ENCODE measurements around the gene SLC5A10. TPM values are rescaled to one million over a fixed set of nuclear protein-coding genes. Genes with fewer than 3 reads are reported as not detected.

The SLC5A10 gene
- polyA plus RNA-seq, 1 donor (not counting 4 experiments of a cell fraction or from before 2014, with no cell fraction given) = not detected

GRCh38 chr17:19005137-19005773 lies 53.3 kb downstream of the SLC5A10 start:
- no peak for DNase-seq (ENCODE audit: low read depth, low spot score)
- Histone ChIP-seq H4K20me1 (ENCODE audit: control insufficient read depth, extremely low read depth, insufficient read depth, low read length) (peaks cover 5% of the 10 kb centered on the region), H3K36me3 (ENCODE audit: control insufficient read depth in 2 of 2, extremely low read depth in 1 of 2, insufficient read depth in 2 of 2, low read length in 2 of 2) (peaks cover 5 to 19% of the 10 kb centered on the region in 2 experiments), H3K4me2 (ENCODE audit: control insufficient read depth, extremely low read depth, insufficient read depth, low read depth, low read length) (peak overlapping the region; percentile 82), H3K9ac (ENCODE audit: control insufficient read depth, extremely low read depth, insufficient read depth, low read length) (peak overlapping the region; percentile 87), H3K27me3 (ENCODE audit: control insufficient read depth, extremely low read depth, insufficient read depth, low read length) (no peaks in the 10 kb centered on the region), H3K4me1 (ENCODE audit: control insufficient read depth, extremely low read depth, insufficient read depth, low read length) (peaks cover 30% of the 10 kb centered on the region), H3K4me3 (ENCODE audit: control insufficient read depth in 2 of 3, extremely low read depth in 1 of 3, insufficient read depth in 2 of 3, low read depth in 1 of 3, low read length in 3 of 3) (peak overlapping the region; percentile 25 to 65 (median 49)), H3K9me1 (ENCODE audit: control insufficient read depth, extremely low read depth, insufficient read depth, low read length) (no peaks in the 10 kb centered on the region), H3K79me2 (ENCODE audit: control insufficient read depth, insufficient read depth, low read length) (peaks cover 30% of the 10 kb centered on the region), H2AFZ (ENCODE audit: control insufficient read depth, low read length) (peak overlapping the region; percentile 4), H3K9me3 (ENCODE audit: control insufficient read depth, low read depth, low read length) (no peaks in the 10 kb centered on the region), H3K27ac (ENCODE audit: control insufficient read depth, insufficient read depth, low read length) (peak overlapping the region; percentile 89)
- no peak for TF ChIP-seq EZH2 (IDR thresholded peaks at IDR 0.05; ENCODE audit: low read length)
- TF ChIP-seq, protein P1, sequence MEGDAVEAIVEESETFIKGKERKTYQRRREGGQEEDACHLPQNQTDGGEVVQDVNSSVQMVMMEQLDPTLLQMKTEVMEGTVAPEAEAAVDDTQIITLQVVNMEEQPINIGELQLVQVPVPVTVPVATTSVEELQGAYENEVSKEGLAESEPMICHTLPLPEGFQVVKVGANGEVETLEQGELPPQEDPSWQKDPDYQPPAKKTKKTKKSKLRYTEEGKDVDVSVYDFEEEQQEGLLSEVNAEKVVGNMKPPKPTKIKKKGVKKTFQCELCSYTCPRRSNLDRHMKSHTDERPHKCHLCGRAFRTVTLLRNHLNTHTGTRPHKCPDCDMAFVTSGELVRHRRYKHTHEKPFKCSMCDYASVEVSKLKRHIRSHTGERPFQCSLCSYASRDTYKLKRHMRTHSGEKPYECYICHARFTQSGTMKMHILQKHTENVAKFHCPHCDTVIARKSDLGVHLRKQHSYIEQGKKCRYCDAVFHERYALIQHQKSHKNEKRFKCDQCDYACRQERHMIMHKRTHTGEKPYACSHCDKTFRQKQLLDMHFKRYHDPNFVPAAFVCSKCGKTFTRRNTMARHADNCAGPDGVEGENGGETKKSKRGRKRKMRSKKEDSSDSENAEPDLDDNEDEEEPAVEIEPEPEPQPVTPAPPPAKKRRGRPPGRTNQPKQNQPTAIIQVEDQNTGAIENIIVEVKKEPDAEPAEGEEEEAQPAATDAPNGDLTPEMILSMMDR (optimal IDR thresholded peaks at IDR 0.05 in 1 of 3, IDR thresholded peaks at IDR 0.05 in 1 of 3, conservative IDR thresholded peaks at IDR 0.05 in 1 of 3; ENCODE audit: extremely low read depth in 1 of 3, insufficient read depth in 2 of 3, low read length in 3 of 3) = no peak
- FAIRE-seq = no peak
- dilution Hi-C loops (cut with MboI; ENCODE audit: extremely low pct_ligation_motif_present, low sequenced_read_pairs) = no loop called here

DNA sequence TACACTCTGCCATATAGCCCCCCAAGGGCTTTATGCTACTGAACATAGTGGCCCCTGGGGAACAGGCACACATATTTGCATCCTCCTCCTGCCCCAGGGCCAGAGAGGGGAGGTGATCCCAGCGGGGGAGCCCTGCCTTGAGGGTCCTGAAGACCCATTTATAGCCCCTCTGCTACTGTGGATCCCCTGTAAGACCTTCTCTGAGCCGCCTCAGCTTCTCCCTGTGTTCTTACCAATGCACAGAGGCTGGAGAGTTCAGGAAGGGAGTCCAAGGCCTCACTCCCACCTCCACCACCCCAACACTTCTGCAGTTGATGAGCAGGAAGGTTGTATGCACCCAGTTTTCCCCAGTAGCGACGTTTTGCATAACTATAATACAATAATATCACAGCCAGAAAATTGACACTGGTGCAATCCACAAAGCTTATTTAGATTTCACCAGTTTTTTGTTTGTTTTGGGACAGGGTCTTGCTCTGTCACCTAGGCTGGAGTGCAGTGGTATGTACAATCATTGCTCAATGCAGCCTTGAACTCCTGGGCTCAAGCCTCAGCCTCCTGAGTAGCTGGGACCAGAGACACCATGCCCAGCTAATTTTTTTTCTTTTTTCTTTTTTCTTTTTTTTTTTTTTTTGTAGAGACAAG lies 53.9 kb downstream of the SLC5A10 start:
- H4K20me1 ChIP-seq (ENCODE audit: control insufficient read depth, extremely low read depth, insufficient read depth, low read length) = peaks cover 5% of the 10 kb centered on the region
- no peak overlapping the region for H3K9ac ChIP-seq (ENCODE audit: control insufficient read depth, extremely low read depth, insufficient read depth, low read length)
- H3K27me3 ChIP-seq (ENCODE audit: control insufficient read depth, extremely low read depth, insufficient read depth, low read length) = no peaks in the 10 kb centered on the region
- H3K4me2 ChIP-seq (ENCODE audit: control insufficient read depth, extremely low read depth, insufficient read depth, low read depth, low read length) = no peak overlapping the region
- H3K27ac ChIP-seq (ENCODE audit: control insufficient read depth, insufficient read depth, low read length) = no peak overlapping the region
- H3K9me1 ChIP-seq (ENCODE audit: control insufficient read depth, extremely low read depth, insufficient read depth, low read length) = no peaks in the 10 kb centered on the region
- FAIRE-seq = no peak
- H3K36me3 ChIP-seq (ENCODE audit: control insufficient read depth in 2 of 2, extremely low read depth in 1 of 2, insufficient read depth in 2 of 2, low read length in 2 of 2) = peaks cover 5 to 19% of the 10 kb centered on the region in 2 experiments
- H3K4me3 ChIP-seq (ENCODE audit: control insufficient read depth in 2 of 3, extremely low read depth in 1 of 3, insufficient read depth in 2 of 3, low read depth in 1 of 3, low read length in 3 of 3) = no peak overlapping the region
- H2AFZ ChIP-seq (ENCODE audit: control insufficient read depth, low read length) = no peak overlapping the region
- DNase-seq (ENCODE audit: low read depth, low spot score) = no peak
- dilution Hi-C loops (cut with MboI; ENCODE audit: extremely low pct_ligation_motif_present, low sequenced_read_pairs) = no loop called here
- H3K79me2 ChIP-seq (ENCODE audit: control insufficient read depth, insufficient read depth, low read length) = peaks cover 29% of the 10 kb centered on the region
- H3K9me3 ChIP-seq (ENCODE audit: control insufficient read depth, low read depth, low read length) = no peaks in the 10 kb centered on the region
- peaks cover 24% of the 10 kb centered on the region for H3K4me1 ChIP-seq (ENCODE audit: control insufficient read depth, extremely low read depth, insufficient read depth, low read length)
- no peak for TF ChIP-seq EZH2 (IDR thresholded peaks at IDR 0.05; ENCODE audit: low read length)
- TF ChIP-seq, protein P1 (optimal IDR thresholded peaks at IDR 0.05 in 1 of 3, IDR thresholded peaks at IDR 0.05 in 1 of 3, conservative IDR thresholded peaks at IDR 0.05 in 1 of 3; ENCODE audit: extremely low read depth in 1 of 3, insufficient read depth in 2 of 3, low read length in 3 of 3) = no peak

Data from keratinocyte (primary cell).